Loucy (cell line): Measurements from ENCODE around the gene NF1.

Source experiments
- H2AFZ ChIP-seq: fragments of 200-600 bp; sonication (generic); 2 replicates; pipeline ENCODE4 v1.6.0; 2016; ENCODE audit warnings: antibody characterized with exemption, mild to moderate bottlenecking, low read length, moderate library complexity
- H3F3A ChIP-seq: fragments of 200-600 bp; 2 replicates; pipeline ENCODE4 v1.6.0; 2016; ENCODE audit warnings: antibody characterized with exemption, low read depth, mild to moderate bottlenecking
- H3K27me3 ChIP-seq: fragments of 200-600 bp; sonication (generic); 2 replicates; pipeline ENCODE4 v1.6.1; 2014; ENCODE audit warnings: low read length, mild to moderate bottlenecking; ENCODE audit not compliant: insufficient read depth, poor library complexity, severe bottlenecking
- H3K36me3 ChIP-seq: fragments of 200-600 bp; sonication (generic); 2 replicates; pipeline ENCODE4 v1.6.1; 2016; ENCODE audit warnings: low read length; ENCODE audit not compliant: insufficient read depth
- H3K4me1 ChIP-seq: fragments of 200-600 bp; sonication (generic); 2 replicates; pipeline ENCODE4 v1.5.1; 2014; ENCODE audit warnings: low read length, mild to moderate bottlenecking; ENCODE audit not compliant: insufficient read depth, poor library complexity, severe bottlenecking
- H3K4me2 ChIP-seq: fragments of 200-600 bp; sonication (generic); 2 replicates; pipeline ENCODE4 v1.6.0; 2014; ENCODE audit warnings: antibody characterized with exemption, low read length, low read depth, mild to moderate bottlenecking; ENCODE audit not compliant: poor library complexity, severe bottlenecking
- H3K4me3 ChIP-seq: fragments of 200-600 bp; sonication (generic); 2 replicates; pipeline ENCODE4 v1.5.1; 2014; ENCODE audit warnings: low read length, mild to moderate bottlenecking, mixed read lengths; ENCODE audit not compliant: poor library complexity, severe bottlenecking
- H3K79me2 ChIP-seq: fragments of 200-600 bp; sonication (generic); 2 replicates; pipeline ENCODE4 v1.6.1; 2014; ENCODE audit warnings: low read length; ENCODE audit not compliant: insufficient read depth
- H3K9ac ChIP-seq: fragments of 200-600 bp; sonication (generic); 2 replicates; pipeline ENCODE4 v1.6.0; 2014; ENCODE audit warnings: mild to moderate bottlenecking, low read depth, low read length, moderate library complexity; ENCODE audit not compliant: poor library complexity, severe bottlenecking
- H3K9me2 ChIP-seq: fragments of 200-600 bp; sonication (generic); replicated peaks from 2 replicates; pipeline ENCODE4 v1.6.1; 2016; ENCODE audit warnings: low read depth, low read length, mixed read lengths
- H3K9me3 ChIP-seq: fragments of 200-600 bp; sonication (generic); 2 replicates; pipeline ENCODE4 v1.6.1; 2014; ENCODE audit warnings: mild to moderate bottlenecking, antibody characterized with exemption, low read length, low read depth; ENCODE audit not compliant: insufficient read depth
- H4K20me1 ChIP-seq: fragments of 200-600 bp; sonication (generic); 2 replicates; pipeline ENCODE4 v1.6.0; 2014; ENCODE audit warnings: antibody characterized with exemption, low read length, mild to moderate bottlenecking; ENCODE audit not compliant: insufficient read depth, poor library complexity, severe bottlenecking
- CTCF ChIP-seq: fragments of 200-600 bp; sonication (generic); conservative IDR thresholded peaks from 2 replicates; pipeline ENCODE4 v1.5.1; 2014; ENCODE audit warnings: mild to moderate bottlenecking, antibody characterized with exemption, low read length
- EZH2phosphoT487 ChIP-seq: fragments of 200-600 bp; IDR thresholded peaks from 2 replicates; pipeline ENCODE4 v1.6.1; 2018; ENCODE audit warnings: antibody characterized with exemption, mild to moderate bottlenecking, moderate library complexity, borderline replicate concordance

The NF1 gene

GRCh38 chr17:31388351-31388750 is 293.6 kb downstream of the NF1 start:
- Histone ChIP-seq H4K20me1 (no peaks in the 10 kb centered on the region), H3K36me3 (no peaks in the 10 kb centered on the region), H3K9ac (no peak overlapping the region), H3K9me3 (no peaks in the 10 kb centered on the region), H3F3A (no peaks in the 10 kb centered on the region), H3K79me2 (no peaks in the 10 kb centered on the region), H3K4me3 (no peak overlapping the region), H3K4me2 (no peak overlapping the region), H3K27me3 (no peaks in the 10 kb centered on the region), H2AFZ (no peak overlapping the region), H3K4me1 (no peaks in the 10 kb centered on the region), H3K9me2 (no peaks in the 10 kb centered on the region)
- TF ChIP-seq EZH2phosphoT487 (no peak), CTCF (no peak)

- TF ChIP-seq EZH2phosphoT487 (no peak), CTCF (peak; percentile 88)
- Histone ChIP-seq H3K4me3 (no peak overlapping the region), H3K9me3 (no peaks in the 10 kb centered on the region), H4K20me1 (no peaks in the 10 kb centered on the region), H3K79me2 (no peaks in the 10 kb centered on the region), H3K27me3 (no peaks in the 10 kb centered on the region), H3K9me2 (no peaks in the 10 kb centered on the region), H3K4me2 (no peak overlapping the region), H2AFZ (no peak overlapping the region), H3K36me3 (no peaks in the 10 kb centered on the region), H3K4me1 (no peaks in the 10 kb centered on the region), H3K9ac (no peak overlapping the region), H3F3A (no peaks in the 10 kb centered on the region)
Observed at GRCh38 chr17:31388770-31389656, 294.2 kb downstream of the NF1 start.

- H3K27me3 ChIP-seq: no peaks in the 10 kb centered on the region
- no peaks in the 10 kb centered on the region for H3K79me2 ChIP-seq
- no peaks in the 10 kb centered on the region for H3K9me2 ChIP-seq
- no peaks in the 10 kb centered on the region for H3K4me1 ChIP-seq
- no peaks in the 10 kb centered on the region for H3F3A ChIP-seq
- TF ChIP-seq CTCF: no peak
- TF ChIP-seq EZH2phosphoT487: no peak
- H3K4me3 ChIP-seq: no peak overlapping the region
- no peak overlapping the region for H3K4me2 ChIP-seq
- no peak overlapping the region for H3K9ac ChIP-seq
- no peaks in the 10 kb centered on the region for H3K36me3 ChIP-seq
- no peak overlapping the region for H2AFZ ChIP-seq
- no peaks in the 10 kb centered on the region for H4K20me1 ChIP-seq
- no peaks in the 10 kb centered on the region for H3K9me3 ChIP-seq
Observed at GRCh38 chr17:31389657-31390381, 295.0 kb downstream of the NF1 start.
